ENCODE data around the gene SLC37A4.
A peak's percentile ranks its signal among the peaks of the same experiment; 100 is the strongest.
"Not testable (repeated sequence)": the region's sequence is repeated elsewhere in the genome, so short reads cannot be mapped to it uniquely, and the experiment has no call there.

Gene SLC37A4

GRCh38 chr11:119017377-119017776 is 13.3 kb downstream of the SLC37A4 start:
- DNase-seq (ENCODE audit: low read depth in 2 of 2) = not testable (repeated sequence)

GRCh38 chr11:119016216-119017009 is 14.3 kb downstream of the SLC37A4 start:
- DNase-seq (ENCODE audit: low read depth in 2 of 2) = no peak

GRCh38 chr11:119015054-119015611 is 15.5 kb downstream of the SLC37A4 start:
- no peak for DNase-seq (ENCODE audit: low read depth in 2 of 2)

DNA sequence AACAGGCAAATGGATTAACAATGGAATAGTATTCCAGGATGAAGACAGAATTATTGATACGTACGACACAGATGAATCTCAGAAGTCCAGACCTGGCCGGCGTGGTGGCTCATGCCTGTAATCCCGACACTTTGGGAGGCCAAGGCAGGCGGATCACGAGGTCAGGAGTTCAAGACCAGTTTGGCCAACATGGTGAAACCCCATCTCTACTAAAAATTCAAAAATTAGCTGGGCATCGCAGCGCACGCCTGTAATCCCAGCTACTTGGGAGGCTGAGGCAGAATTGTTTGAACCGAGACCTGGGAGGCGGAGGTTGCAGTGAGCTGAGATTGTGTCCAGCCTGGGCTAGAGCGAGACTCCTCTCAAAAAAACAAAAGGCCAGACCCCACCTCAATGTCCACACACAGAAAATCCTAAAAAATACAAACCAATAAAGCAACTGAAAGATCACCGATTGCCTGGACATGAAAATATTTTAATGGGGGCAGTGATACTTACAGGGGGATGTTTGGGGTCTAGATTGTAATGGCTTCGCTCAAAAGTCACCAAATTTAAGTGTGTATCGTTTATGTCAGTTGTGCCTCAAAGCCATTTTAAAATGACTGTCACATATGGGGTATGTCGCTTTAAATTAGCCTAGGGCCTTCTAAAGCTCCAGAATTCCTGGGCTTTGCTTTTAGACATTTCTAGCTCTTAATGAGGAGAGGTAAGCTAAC is 16.3 kb downstream of the SLC37A4 start:
- DNase-seq (ENCODE audit: low read depth in 2 of 2) = no peak

DNA sequence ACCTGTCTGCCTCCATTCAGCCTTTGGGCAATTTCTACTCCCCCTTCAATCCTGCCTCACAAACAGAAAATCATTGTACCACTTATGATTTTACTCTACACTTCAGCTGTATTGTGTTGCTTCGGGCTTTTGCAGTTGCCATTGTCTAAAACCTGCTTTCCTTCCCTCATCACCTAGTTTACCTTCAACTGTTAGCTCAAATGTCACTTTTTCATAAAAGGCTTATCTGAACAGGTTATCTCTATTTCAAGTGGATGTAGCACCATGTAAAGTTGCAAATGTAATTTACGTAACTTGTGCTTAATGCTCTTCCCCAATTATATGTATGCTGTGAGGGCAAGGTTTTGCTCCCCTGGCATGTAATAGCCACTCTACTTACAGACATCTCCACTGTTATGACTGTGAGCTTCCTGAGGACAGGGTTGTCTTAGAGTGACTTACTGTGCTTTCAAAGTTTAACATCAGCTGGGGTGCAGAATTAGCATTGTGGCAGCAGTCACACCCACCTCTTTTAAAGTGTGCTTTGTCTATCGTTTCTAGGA is 18.0 kb downstream of the SLC37A4 start:
- no peak for DNase-seq (ENCODE audit: low read depth in 2 of 2)

DNA sequence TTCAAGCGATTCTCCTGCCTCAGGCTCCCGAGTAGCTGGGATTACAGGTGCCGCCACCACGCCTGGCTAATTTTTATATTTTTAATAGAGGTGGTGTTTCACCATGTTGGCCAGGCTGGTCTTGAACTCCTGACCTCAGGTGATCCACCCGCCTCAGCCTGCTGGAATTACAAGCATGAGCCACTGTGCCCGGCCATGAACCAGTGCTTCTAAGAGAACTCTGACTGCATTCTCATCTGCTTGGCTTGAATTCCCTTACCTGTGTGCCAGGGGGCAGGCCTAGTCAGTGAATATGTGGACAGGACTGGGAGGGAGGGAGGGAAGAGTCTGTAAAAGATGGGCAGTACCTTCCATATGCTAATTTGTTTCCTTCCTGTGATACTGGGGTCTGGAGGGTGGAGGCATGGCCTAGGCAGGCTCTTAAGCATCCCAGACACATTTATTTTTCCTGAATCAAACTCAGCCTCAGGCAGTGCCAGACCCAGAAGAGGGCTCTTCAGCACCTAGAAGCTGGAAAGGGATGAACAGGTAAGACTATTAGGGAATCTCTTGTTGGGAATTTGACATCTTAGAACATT is 19.1 kb downstream of the SLC37A4 start:
- no peak for DNase-seq (ENCODE audit: low read depth in 2 of 2)

- no peak for DNase-seq (ENCODE audit: low read depth in 2 of 2)
Measured at GRCh38 chr11:119006656-119007055, 24.0 kb downstream of the SLC37A4 start.

GRCh38 chr11:119000906-119001305 is 29.8 kb downstream of the SLC37A4 start:
- DNase-seq (ENCODE audit: low read depth in 2 of 2) = no peak

GRCh38 chr11:118998822-118999221 is 31.9 kb downstream of the SLC37A4 start:
- no peak for DNase-seq (ENCODE audit: low read depth in 2 of 2)

DNA sequence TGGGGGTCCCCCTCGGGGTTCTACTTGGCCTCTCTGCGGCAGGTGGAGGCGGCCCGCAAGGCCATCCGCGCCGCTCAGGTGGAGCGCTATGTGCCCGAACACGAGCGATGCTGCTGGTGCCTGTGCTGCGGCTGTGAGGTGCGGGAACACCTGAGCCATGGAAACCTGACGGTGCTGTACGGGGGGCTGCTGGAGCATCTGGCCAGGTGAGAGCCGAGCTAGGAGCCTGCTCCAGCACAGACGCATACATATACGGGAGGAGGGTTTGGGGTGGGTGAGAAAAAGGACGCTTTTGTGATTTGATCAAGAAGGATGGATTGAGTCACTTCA is 32.3 kb downstream of the SLC37A4 start:
- no peak for DNase-seq (ENCODE audit: low read depth in 2 of 2)

DNA sequence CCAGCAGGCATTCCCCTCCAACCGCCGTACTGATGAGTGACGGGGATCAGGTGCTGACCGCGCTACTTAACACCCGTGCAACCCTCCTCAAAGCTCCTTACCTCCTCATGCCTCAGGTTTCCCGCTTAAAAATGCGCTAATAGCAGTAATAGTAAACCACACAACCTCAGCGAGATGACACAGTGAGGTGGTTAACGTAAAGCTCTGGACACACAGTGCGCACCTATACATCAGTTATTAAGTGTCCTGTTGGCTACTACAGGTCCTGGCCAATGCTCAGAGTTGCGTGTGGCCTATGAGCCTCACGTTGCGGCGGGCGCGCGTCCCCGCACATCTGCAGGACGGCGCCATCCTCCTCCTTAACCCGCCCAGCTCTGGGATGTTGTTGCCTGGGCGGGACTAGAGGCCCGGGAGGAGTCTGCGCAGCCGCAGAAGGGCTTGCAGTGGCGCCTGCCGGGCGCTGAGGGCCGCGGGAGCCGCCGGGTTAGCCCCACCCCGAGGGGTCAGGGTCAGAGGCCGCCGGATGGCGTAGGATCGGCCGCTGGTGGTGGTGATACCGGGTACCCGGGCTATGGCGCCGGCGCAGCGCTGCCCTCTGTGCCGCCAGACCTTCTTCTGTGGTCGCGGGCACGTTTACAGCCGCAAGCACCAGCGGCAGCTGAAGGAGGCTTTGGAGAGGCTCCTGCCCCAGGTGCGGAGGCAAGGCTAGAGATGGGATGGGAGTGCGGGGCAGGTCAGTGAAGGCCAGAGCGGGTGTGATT is 32.9 kb downstream of the SLC37A4 start, which contains the start of gene CENATAC:
TSS of gene CENATAC (plus strand) at position 512 of the 761 bp plus-strand sequence. CDS start at position 572, 60 bp downstream.
- DNase-seq (ENCODE audit: low read depth in 2 of 2) = peak; percentile 87 to 93

DNA sequence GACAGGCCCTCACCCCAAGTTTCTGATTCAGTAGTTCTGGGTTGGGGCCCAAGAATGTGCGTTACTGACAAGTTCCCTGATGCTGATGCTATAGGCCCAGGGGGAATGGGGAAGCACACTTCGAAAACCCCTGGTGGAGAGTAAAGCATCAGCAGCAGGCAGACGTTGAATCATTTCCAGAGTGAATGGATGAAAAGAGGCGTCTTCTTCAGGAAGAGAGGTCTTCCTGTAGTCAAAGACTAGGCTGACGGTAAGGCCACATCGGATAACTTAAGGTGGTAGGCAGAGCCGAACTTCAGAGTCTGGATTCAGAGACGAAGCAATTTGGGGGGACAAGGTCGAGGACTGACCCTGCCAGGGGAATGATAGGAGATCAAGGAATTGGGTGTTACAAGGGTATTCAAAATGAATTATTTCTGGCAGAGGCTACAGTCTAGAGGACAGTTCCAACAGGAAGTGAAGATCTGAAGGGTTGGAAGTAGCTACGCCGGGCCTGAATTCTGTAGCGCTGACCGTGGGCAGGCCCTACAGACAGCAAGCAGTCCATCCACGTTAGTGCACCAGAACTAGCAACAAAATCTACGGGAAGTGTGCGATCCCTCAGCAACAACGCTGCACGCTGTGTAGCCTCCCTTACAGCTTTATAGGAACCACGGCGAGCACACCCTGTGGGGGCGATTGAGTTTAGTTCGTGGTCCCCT is 33.6 kb downstream of the SLC37A4 start:
- no peak for DNase-seq (ENCODE audit: low read depth in 2 of 2)

GRCh38 chr11:118991486-118992038 is 39.1 kb downstream of the SLC37A4 start:
- DNase-seq (ENCODE audit: low read depth in 2 of 2) = not testable (repeated sequence)

DNA sequence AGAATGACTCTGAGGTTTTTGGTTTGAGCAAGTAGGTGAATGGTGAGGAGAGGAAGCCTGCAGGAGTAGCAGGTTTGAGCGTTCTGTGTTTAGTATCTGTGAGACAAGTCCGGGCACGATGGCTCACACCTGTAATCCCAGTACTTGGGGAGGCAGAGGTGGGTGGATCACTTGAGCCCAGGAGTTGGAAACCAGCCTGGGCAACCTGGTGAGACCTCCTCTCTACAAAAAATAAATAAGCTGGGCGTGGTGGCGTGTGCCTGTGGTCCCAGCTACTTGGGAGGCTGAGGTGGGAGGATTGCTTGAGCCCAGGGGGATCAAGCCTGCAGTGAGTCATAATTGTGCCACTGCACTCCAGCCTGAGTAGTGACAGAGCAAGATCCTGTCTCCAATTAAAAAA is 42.4 kb downstream of the SLC37A4 start:
- DNase-seq (ENCODE audit: low read depth in 2 of 2) = no peak

DNA sequence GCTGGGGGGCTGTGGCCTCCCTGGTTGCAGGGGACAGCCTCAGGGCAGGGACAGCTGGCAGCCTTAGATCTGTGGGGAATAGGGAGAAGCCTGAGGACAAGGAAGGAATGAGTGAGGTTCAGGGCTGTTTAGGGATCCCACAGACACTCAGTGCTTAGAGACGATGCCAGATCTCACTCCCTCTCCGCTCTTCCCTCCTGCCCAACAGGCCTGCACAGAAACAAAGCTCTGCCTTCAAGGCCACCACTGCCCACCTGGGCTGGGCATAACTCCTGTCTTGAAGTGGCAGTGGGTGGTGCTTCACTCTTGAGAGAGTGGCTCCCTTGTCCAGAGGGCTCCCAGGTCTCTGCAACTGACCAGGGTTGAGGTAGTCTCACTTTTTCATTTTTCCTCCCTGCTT is 45.9 kb downstream of the SLC37A4 start:
- no peak for DNase-seq (ENCODE audit: low read depth in 2 of 2)

- DNase-seq (ENCODE audit: low read depth in 2 of 2) = not testable (repeated sequence)
Measured at GRCh38 chr11:118984337-118984736, 46.3 kb downstream of the SLC37A4 start.

DNA sequence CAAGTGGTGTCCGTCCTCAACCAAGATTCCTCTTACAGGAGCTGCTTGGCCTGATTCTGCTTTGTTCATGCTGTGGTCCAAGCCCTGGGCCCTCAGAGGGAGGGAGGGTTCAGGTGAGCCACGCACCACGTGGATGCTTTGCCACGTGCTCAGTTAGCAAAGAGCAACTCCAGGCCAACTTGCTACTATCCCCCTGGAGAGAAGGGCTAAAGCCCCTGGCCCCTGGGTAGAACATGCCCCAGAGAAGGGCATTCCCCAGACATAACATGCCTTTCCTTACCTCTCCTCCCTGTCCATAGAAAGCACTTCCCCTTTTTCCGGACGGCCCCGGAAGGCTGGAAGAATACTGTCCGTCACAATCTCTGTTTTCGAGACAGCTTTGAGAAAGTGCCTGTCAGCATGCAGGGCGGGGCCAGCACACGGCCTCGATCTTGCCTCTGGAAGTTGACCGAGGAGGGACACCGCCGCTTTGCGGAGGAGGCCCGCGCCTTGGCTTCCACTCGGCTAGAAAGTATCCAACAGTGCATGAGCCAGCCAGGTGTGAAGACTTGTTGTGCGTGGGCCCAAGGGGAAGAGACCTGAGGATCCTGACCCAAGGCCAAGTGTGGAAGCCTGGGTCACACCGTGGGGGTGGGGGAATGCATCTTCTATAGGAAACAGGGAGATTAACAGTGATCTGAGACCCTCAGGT is 50.3 kb downstream of the SLC37A4 start:
- DNase-seq (ENCODE audit: low read depth in 2 of 2) = no peak

- DNase-seq (ENCODE audit: low read depth in 2 of 2) = no peak
Measured at GRCh38 chr11:118979434-118979833, 51.2 kb downstream of the SLC37A4 start.

DNA sequence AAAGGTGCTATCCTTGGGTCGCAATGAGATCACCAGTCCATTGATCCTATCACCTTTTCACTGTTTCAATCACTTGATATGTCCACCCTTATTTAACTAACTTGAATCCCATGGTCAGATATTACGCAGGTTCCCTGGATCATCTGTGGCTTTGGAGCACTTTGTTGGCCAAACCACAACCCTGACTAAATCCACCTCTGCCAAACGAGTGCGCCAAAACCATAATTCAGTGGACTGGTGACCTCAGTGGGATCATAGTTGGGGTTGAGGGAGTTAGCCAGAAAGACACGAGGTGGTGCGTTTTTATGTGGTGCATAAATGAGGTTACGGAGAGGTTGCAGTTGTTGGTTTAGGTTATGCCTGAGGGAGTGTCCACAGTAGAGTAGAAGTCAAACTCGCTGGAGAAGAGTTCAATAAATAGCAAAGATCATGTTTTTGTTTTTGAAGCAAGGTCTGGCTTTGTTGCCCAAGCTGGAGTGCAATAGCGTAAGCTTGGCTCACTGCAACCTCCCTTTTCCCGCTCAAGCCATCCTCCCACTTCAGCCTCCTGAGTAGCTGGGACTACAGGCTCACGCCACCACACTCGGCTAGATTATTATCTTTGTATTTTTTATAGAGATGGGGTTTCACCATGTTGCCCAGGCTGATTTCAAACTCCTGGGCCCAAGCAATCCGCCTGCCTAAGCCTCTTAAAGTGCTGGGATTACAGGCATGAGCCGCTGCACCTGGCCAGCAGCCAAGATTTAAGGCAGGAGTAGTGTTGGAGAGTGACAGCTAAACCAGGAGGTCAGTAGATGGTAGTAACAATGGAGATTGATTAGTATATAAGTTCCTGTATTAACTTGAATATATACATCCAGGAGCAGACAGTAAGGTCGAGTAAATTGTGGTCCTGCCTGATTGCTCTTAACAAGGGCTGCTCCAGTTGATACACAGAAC is 54.6 kb downstream of the SLC37A4 start:
- DNase-seq (ENCODE audit: low read depth in 2 of 2) = no peak
